ENCODE measurements around the gene TBC1D3B.

GRCh38 chr17:36213695-36214094, 37.3 kb upstream of the TBC1D3B start:
- TF ChIP-seq CTCF (IDR thresholded peaks at IDR 0.05) (no peak), POLR2A (IDR thresholded peaks at IDR 0.05) (no peak)

Measured in body of pancreas (tissue), 4 donors.